Vagina (tissue), 2 donors: Measurements from ENCODE around the gene KCNG2.

ENCODE experiments used
- CTCF ChIP-seq, 3 experiments: fragments of 450-650 bp in 2 of 3; fragments of 200-600 bp in 1 of 3; sonication (generic) in 1 of 3; IDR thresholded peaks; one replicate each; pipeline ENCODE4 v1.5.1; 2017 to 2019; ENCODE audit warnings: antibody characterized with exemption in 3 of 3, mild to moderate bottlenecking in 2 of 3, moderate library complexity in 2 of 3
- POLR2A ChIP-seq, 2 donors: fragments of 450-650 bp; IDR thresholded peaks; one replicate each; pipeline ENCODE4 v1.6.1; 2017; ENCODE audit warnings: antibody characterized with exemption in 2 of 2, mild to moderate bottlenecking in 2 of 2, moderate library complexity in 2 of 2
- POLR2AphosphoS5 ChIP-seq, 2 donors: sonication (generic); formaldehyde crosslinking; IDR thresholded peaks; one replicate each; pipeline ENCODE4 v1.9.0; 2017; ENCODE audit warnings: antibody characterized with exemption in 2 of 2, mild to moderate bottlenecking in 2 of 2, low read depth in 1 of 2; ENCODE audit not compliant: insufficient read depth in 1 of 2

- TF ChIP-seq POLR2AphosphoS5 (IDR thresholded peaks at IDR 0.05; ENCODE audit: insufficient read depth in 1 of 2, low read depth in 1 of 2) (no peak), POLR2A (IDR thresholded peaks at IDR 0.05) (no peak), CTCF (IDR thresholded peaks at IDR 0.05) (no peak)
Observed at GRCh38 chr18:79776674-79777073, 21.1 kb upstream of the KCNG2 start.
